ENCODE results near the gene CPZ.

The CPZ gene

GRCh38 chr4:8592366-8593263 is at the start of gene CPZ:
Gene CPZ, plus strand, starts transcription at chr4:8592765. Its CDS starts 69 bp downstream, at chr4:8592834.
- no peak for DNase-seq (ENCODE audit: extremely low read depth in 1 of 2, low read depth in 1 of 2)

DNA sequence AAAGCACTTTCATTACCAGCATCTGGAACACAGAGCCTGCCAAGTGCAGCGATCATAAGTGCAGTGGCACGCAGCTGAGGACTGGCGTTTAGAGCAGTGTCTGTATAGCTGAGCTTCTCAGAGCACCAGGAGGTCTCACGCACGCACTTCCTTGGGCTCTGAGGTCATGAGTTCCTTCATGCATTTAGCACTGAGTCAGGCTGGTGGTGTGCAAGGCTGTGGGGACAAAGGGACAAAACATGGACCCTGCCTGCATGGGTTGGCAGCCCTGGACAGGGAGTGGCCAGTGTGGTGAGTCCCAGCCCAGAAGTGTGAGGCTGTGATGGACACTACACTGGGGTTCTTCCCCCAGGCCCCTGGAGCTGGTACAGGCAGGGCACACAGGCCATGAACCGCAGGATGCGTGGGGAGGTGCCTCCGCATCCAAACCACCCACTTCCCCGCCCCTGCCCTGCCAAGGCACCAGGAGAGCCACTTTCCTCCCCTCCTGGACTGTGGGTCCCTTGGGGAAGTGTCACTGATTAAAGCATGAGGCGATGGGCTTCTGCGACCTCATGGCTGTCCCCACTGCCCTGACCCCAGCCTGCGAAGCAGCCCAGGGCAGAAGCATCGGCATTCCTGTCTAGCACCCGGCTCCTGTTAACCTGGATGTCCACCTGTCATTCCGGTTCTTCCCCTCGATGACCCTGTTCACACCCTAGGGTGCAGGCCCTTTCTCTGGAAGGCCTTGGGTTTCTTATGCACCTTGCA is 49.6 kb upstream of the CPZ start:
- DNase-seq (ENCODE audit: extremely low read depth in 1 of 2, low read depth in 1 of 2): no peak

DNA sequence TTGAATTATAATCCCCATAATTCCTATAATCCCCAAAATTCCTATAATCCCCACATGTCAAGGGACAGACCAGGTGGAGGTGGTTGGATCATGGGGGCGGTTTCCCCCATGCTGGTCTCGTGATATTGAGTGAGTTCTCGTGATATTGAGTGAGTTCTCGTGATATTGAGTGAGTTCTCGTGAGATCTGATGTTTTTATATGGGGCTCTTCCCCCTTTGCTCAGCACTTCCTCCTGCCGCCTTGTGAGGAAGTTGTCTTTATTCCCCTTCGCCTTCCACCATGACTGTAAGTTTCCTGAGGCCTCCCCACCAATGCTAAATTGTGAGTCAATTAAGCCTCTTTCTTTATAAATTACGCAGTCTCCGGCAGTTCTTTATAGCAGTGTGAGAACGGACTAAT is 48.9 kb upstream of the CPZ start:
- DNase-seq (ENCODE audit: extremely low read depth in 1 of 2, low read depth in 1 of 2): no peak

GRCh38 chr4:8544282-8544681 is 48.3 kb upstream of the CPZ start:
- no peak for DNase-seq (ENCODE audit: extremely low read depth in 1 of 2, low read depth in 1 of 2)

DNA sequence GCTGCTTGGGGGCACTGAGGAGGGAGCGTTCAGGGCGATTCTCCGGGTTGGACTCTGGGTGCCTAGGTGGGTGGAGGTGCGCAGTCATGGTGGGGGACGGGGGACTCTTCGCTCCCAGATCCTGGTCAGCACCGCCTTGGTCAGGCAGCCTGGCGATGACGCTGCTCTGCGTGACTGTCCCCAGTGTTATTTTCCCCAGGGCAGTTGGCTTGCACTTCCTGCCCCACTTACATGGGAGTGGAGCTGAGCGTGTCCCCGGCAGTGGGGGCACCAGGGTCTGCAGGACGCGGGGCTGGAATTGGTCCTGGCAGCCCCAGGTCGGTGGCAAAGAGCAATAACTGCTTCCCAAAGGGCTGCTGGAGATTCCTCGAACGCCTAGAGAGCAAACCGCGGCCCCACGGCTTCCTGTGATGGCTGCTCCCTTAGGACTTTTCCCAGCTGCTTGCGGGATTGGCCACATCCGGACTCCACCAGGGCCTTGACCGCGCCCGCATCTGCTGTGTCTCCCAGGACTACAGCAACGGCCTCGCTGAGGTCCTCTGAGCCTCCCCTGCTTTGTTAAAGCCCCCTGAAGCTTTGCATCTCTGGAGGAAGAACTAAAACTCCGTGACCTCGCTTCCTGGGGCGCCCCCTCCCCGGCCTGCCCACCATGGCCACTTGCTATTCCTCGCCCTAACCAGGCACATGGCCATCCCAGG is 47.7 kb upstream of the CPZ start:
- no peak for DNase-seq (ENCODE audit: extremely low read depth in 1 of 2, low read depth in 1 of 2)

DNA sequence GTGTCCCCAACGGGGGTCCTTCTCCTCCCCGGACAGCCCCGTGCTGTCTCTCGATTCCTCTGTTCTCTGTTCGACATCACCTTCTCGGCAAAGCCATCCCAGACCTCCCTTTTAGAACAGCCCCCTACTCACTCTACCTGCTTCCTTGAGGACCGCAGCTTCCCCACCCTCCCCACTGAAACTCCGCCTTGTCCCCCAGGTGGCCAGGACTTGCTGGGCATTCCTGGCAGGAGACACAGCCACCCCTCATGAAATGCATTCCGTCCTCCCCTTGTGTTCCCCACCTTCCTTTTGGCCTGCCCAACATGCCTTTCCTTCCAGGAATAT is 47.2 kb upstream of the CPZ start:
- no peak for DNase-seq (ENCODE audit: extremely low read depth in 1 of 2, low read depth in 1 of 2)

DNA sequence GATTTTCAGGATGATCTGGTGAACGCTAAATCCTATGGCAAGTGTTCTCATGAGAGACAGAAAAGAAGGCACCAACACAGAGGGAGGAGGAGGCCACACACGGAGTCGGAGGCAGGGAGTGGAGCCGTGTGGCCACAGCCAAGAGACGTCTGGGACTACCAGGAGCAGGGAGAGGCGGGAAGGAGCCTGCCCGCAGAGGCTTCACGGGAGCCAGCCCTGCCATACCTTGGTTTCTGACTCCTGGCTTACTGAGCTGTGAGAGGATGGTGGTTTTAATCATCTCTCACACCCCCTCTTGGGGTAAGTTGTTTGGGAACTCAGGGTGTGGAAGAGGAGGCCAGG is 45.8 kb upstream of the CPZ start:
- no peak for DNase-seq (ENCODE audit: extremely low read depth in 1 of 2, low read depth in 1 of 2)

DNA sequence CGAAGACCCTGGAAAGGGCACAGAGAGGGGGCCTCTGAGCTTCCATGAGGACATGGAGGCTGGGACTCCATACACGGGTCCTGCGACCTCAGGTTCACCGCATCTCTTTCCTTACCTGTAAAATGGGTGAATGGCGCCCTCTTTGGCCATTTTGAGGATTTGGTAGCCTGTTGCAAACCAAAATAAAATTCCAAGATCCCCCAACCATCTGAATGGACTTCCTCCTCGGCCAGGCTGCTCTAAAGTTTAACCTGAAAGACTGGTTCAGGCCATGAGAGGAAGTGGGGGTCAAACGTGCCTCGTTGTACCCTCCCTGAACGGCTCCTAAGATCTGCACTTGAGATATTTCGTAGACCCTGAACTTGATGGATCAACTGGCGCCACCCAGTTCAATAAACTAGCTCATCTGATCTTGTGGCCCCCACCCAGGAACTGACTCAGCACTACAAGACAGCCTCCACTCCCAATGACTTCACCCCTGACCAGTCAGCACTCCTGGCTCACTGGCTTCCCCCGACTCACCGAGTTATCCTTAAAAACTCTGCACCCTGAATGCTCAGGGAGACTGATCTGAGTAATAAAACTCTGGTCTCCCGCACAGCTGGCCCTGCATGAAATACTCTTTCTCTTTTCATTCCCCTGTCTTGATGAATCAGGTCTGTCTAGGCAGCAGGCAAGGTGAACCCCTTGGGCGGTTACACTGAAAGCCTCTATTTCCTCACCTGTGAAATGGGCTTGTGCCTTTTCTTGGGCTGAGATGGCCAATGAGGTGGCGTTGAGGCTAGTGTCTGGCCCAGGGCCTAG is 45.3 kb upstream of the CPZ start:
- no peak for DNase-seq (ENCODE audit: extremely low read depth in 1 of 2, low read depth in 1 of 2)

GRCh38 chr4:8547912-8548730 is 44.4 kb upstream of the CPZ start:
- DNase-seq (ENCODE audit: extremely low read depth in 1 of 2, low read depth in 1 of 2): no peak

- no peak for DNase-seq (ENCODE audit: extremely low read depth in 1 of 2, low read depth in 1 of 2)
These were observed 43.7 kb upstream of the CPZ start for GRCh38 chr4:8548731-8549351.

DNA sequence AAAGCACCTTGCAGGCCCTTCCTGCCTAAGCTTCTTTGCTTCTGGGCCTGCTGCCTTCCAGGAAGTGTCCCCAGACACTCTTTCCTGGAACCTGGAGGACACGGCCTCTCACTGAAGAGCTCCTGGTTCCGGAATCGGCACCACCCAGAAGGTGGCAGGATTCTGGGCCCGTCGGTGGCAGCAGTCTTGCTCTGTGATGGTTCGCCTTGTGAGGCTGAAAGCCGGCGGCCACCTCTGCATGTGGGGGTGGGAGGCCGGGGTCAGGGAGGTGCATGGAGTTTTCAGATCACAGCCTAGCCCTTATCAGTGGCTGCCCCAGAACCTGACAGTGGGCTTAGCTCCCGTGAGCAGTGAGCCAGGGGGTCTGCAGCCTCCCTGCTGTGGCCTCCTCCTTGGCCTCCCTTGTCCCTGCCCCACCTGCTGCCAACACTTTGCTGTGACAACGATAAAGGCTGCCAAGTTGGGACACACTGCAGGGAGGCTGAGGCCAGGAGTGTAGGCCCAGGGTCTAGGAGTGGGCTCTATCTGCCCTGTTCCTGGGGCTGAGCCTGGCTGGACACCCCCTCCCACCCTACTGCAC is 43.1 kb upstream of the CPZ start:
- no peak for DNase-seq (ENCODE audit: extremely low read depth in 1 of 2, low read depth in 1 of 2)

DNA sequence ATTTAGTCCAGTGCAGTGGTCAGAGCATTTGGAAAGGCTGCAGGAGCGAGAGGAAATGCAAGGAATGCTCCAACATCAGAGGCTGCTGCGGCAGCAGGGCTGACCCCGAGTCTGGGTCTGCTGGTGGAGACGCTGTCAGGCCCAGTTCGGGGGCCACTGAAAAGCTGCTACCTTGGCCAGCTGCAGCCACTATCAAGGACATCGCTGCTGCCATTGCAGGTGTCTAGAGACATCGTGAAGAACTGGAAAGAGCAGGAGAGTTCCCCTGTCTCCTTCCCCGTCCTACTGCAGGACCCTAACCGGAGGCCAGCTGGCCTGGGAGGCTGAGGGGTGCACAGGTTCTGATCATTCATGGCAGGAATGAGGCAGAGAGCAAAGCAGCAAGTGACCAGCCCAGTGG is 41.9 kb upstream of the CPZ start:
- no peak for DNase-seq (ENCODE audit: extremely low read depth in 1 of 2, low read depth in 1 of 2)

DNA sequence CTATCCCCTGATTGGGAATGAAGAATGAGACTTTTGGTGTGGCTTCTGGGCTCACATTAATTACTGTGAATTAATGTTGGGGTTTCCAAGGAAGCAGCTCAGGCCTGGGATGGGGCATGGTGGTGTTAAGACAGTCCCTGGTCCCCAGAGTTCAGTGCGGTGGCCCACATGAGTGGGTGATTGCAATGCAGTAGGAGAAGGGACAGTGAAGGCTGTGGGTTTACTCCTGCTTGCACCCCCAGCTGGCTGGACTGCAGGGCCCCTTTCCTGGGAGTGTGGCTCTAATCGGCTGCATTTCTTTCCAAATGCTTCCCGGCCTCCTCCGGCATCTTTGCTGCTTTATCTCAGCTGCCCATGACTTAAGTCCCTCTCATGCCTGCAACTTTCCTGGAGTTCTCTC is 40.5 kb upstream of the CPZ start:
- DNase-seq (ENCODE audit: extremely low read depth in 1 of 2, low read depth in 1 of 2): no peak

GRCh38 chr4:8552581-8553205 is 39.9 kb upstream of the CPZ start:
- no peak for DNase-seq (ENCODE audit: extremely low read depth in 1 of 2, low read depth in 1 of 2)

DNA sequence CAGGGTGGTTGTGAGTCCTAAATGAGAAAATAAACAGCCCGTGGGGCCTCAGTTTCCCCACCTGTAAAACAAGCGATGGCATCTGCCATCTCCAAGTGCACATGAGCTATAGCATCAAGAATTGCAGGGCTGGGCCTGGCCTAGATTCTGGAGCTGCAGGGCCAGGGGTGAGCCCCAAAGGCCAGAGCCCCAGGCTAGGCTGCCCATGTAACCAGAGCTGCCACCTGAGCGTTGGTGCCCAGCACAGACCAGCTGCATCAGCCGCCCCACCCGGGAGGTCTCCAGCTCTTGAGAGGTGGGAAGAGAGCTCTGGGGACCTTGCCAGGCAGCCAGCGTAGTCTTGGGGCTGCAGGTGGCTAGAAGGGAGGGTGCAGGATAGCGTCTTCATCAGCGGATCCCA is 39.3 kb upstream of the CPZ start:
- no peak for DNase-seq (ENCODE audit: extremely low read depth in 1 of 2, low read depth in 1 of 2)

DNA sequence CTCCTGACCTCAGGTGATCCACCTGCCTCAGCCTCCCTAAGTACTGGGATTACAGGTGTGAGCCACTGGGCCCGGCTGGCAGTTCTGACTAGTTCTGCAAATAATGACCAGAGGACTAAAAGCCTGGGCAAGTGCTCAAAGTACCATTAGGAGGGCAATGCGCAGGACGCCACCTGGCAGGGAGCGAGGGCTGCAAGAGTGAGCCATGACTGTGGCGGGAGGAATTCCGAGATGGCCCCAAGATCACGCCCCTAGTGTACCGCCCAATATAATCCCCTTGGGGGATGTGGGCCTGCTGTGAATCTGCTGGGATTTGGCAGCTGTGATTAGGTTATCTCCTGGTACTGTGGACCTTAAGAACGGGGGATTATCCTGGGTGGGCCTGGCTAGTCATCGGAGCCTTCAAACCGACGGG is 38.6 kb upstream of the CPZ start:
- no peak for DNase-seq (ENCODE audit: extremely low read depth in 1 of 2, low read depth in 1 of 2)

DNA sequence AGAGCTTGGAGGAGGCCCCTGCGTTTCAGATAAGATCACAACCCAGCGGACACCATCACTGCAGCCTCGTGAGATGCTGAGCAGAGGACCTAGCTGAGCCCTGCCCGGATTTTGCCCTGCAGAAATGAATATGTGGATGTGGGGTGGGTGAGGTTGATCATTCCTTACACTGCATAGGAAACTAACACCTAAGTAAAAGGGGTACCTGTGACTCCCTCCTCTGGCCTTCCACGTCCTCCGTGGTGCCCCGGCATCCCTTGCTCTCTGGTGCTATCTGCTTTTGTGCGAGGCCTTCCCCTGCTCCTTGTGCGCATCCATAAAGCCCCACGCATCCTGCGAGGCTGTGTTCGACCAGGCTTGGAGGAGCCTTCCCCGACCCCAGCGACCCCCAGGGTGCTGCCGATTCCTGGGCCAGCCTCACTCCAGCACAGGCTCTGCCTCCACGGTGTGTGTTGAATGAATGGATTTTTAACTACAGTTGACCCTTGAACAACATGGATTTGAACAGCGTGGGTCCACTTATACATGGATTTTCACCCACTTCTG is 37.9 kb upstream of the CPZ start:
- no peak for DNase-seq (ENCODE audit: extremely low read depth in 1 of 2, low read depth in 1 of 2)

DNA sequence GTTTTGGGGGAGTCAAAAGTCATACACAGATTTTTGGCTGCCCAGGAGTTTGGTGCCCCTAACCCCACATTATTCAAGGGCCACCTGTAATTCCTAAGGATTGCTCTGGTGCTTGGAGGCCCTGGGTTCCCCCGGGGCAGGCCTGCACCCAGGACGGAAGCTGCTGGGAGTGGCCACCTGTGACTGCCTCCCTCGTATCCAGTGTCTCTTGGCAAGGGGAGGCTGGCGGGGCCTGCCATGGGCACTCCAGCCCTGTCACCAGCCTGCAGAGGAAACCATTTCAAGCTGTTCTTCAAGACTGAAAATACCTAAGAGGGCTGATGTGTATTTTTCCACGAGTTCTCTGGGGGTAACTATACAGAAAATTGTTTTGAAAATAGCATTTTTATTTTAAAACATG is 36.8 kb upstream of the CPZ start:
- DNase-seq (ENCODE audit: extremely low read depth in 1 of 2, low read depth in 1 of 2): no peak

Data from stimulated activated CD8-positive, alpha-beta memory T cell treated with anti-CD3 and anti-CD28 coated beads, Interleukin-7, amount 100 ng/mL, for 48 hours (primary cell).